Panc1 (cell line): ENCODE measurements around the gene KLHL41.

Source experiments
- POLR2AphosphoS5 ChIP-seq: IDR thresholded peaks from 2 replicates; pipeline ENCODE4 v1.6.1; 2012; ENCODE audit warnings: mild to moderate bottlenecking, low read depth, low read length, moderate library complexity
- SIN3A ChIP-seq: IDR thresholded peaks from 2 replicates; pipeline ENCODE4 v1.6.1; 2012; ENCODE audit warnings: low read depth, mild to moderate bottlenecking, low read length, moderate library complexity, borderline replicate concordance; ENCODE audit not compliant: insufficient read depth
- TCF7L2 ChIP-seq: IDR thresholded peaks from 2 replicates; pipeline ENCODE4 v1.6.1; 2011; ENCODE audit warnings: mild to moderate bottlenecking, low read depth, low read length, inconsistent platforms
- TF ChIP-seq, protein P1 (sequence below): fragments of 450-650 bp; IDR thresholded peaks from 2 replicates; pipeline ENCODE4 v1.5.1; 2017; ENCODE audit warnings: mild to moderate bottlenecking
- TF ChIP-seq, protein P2 (sequence below), 2 experiments: IDR thresholded peaks; 2 replicates each; pipeline ENCODE4 v1.6.1; 2011 to 2012; ENCODE audit warnings: low read depth in 2 of 2, control low read depth in 1 of 2, low read length in 1 of 2, mild to moderate bottlenecking in 1 of 2, moderate library complexity in 1 of 2; ENCODE audit not compliant: insufficient read depth in 1 of 2

DNA sequence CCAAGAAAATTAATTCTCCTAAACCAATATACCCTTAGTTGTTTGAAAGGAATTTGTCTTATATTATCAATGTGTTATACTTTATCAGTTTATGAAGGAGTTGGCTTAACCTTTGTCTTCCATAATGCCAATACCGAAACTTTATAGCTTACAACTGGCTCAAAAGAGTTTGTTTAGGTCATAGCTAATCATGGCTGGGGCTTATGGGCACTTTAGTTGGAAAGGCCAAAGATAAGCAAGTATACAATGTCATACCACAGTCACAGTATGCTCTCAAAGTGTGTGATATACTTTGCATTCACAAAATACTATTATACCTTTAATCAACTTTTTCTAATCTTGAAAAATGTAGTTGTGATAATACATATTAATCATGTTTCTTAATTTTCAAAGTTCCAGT lies 2.3 kb downstream of the KLHL41 start:
- TF ChIP-seq, protein P1, sequence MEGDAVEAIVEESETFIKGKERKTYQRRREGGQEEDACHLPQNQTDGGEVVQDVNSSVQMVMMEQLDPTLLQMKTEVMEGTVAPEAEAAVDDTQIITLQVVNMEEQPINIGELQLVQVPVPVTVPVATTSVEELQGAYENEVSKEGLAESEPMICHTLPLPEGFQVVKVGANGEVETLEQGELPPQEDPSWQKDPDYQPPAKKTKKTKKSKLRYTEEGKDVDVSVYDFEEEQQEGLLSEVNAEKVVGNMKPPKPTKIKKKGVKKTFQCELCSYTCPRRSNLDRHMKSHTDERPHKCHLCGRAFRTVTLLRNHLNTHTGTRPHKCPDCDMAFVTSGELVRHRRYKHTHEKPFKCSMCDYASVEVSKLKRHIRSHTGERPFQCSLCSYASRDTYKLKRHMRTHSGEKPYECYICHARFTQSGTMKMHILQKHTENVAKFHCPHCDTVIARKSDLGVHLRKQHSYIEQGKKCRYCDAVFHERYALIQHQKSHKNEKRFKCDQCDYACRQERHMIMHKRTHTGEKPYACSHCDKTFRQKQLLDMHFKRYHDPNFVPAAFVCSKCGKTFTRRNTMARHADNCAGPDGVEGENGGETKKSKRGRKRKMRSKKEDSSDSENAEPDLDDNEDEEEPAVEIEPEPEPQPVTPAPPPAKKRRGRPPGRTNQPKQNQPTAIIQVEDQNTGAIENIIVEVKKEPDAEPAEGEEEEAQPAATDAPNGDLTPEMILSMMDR, result no peak
- TF ChIP-seq POLR2AphosphoS5, result no peak
- TF ChIP-seq TCF7L2, result no peak
- TF ChIP-seq, protein P2, sequence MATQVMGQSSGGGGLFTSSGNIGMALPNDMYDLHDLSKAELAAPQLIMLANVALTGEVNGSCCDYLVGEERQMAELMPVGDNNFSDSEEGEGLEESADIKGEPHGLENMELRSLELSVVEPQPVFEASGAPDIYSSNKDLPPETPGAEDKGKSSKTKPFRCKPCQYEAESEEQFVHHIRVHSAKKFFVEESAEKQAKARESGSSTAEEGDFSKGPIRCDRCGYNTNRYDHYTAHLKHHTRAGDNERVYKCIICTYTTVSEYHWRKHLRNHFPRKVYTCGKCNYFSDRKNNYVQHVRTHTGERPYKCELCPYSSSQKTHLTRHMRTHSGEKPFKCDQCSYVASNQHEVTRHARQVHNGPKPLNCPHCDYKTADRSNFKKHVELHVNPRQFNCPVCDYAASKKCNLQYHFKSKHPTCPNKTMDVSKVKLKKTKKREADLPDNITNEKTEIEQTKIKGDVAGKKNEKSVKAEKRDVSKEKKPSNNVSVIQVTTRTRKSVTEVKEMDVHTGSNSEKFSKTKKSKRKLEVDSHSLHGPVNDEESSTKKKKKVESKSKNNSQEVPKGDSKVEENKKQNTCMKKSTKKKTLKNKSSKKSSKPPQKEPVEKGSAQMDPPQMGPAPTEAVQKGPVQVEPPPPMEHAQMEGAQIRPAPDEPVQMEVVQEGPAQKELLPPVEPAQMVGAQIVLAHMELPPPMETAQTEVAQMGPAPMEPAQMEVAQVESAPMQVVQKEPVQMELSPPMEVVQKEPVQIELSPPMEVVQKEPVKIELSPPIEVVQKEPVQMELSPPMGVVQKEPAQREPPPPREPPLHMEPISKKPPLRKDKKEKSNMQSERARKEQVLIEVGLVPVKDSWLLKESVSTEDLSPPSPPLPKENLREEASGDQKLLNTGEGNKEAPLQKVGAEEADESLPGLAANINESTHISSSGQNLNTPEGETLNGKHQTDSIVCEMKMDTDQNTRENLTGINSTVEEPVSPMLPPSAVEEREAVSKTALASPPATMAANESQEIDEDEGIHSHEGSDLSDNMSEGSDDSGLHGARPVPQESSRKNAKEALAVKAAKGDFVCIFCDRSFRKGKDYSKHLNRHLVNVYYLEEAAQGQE (IDR thresholded peaks at IDR 0.05; ENCODE audit: insufficient read depth in 1 of 2, low read depth in 2 of 2, low read length in 1 of 2), result no peak
- no peak for TF ChIP-seq SIN3A
